NK-92 treated with Interleukin-12 subunit alpha and Interleukin-12 subunit beta, amount 100 ng/mL, for 24 hours (cell line): Measurements from ENCODE around the gene GABRG3.

Experiments used
- DNase-seq: peaks from one replicate; lab custom pipeline; 2025; lab: John Stamatoyannopoulos, UW

Gene GABRG3

GRCh38 chr15:27248251-27248650, 277.3 kb downstream of the GABRG3 start:
- no peak for DNase-seq

- no peak for DNase-seq
Measured at GRCh38 chr15:27249046-27249759, 278.2 kb downstream of the GABRG3 start.

- DNase-seq = no peak
Measured at GRCh38 chr15:27249760-27250109, 278.8 kb downstream of the GABRG3 start.

GRCh38 chr15:27250223-27250622, 279.2 kb downstream of the GABRG3 start:
- DNase-seq = no peak

- DNase-seq = no peak
Measured at GRCh38 chr15:27254055-27254454, 283.1 kb downstream of the GABRG3 start.

GRCh38 chr15:27254801-27255200, 283.8 kb downstream of the GABRG3 start:
- DNase-seq = no peak

GRCh38 chr15:27256446-27256845, 285.5 kb downstream of the GABRG3 start:
- no peak for DNase-seq

- no peak for DNase-seq
Measured at GRCh38 chr15:27258287-27258686, 287.3 kb downstream of the GABRG3 start.

GRCh38 chr15:27260523-27260922, 289.5 kb downstream of the GABRG3 start:
- no peak for DNase-seq

- DNase-seq = no peak
Measured at GRCh38 chr15:27268923-27269322, 297.9 kb downstream of the GABRG3 start.

- no peak for DNase-seq
Measured at GRCh38 chr15:27271258-27271657, 300.3 kb downstream of the GABRG3 start.

GRCh38 chr15:27272427-27272826, 301.4 kb downstream of the GABRG3 start:
- no peak for DNase-seq

- DNase-seq = no peak
Measured at GRCh38 chr15:27273506-27273905, 302.5 kb downstream of the GABRG3 start.

GRCh38 chr15:27278761-27279160, 307.8 kb downstream of the GABRG3 start:
- no peak for DNase-seq

GRCh38 chr15:27292641-27293040, 321.7 kb downstream of the GABRG3 start:
- no peak for DNase-seq

GRCh38 chr15:27293607-27294006, 322.6 kb downstream of the GABRG3 start:
- DNase-seq = no peak

GRCh38 chr15:27317736-27318135, 346.8 kb downstream of the GABRG3 start:
- no peak for DNase-seq

- DNase-seq = no peak
Measured at GRCh38 chr15:27323801-27324200, 352.8 kb downstream of the GABRG3 start.

- DNase-seq = no peak
Measured at GRCh38 chr15:27324886-27325615, 354.1 kb downstream of the GABRG3 start.

- no peak for DNase-seq
Measured at GRCh38 chr15:27327467-27328025, 356.6 kb downstream of the GABRG3 start.

- DNase-seq = no peak
Measured at GRCh38 chr15:27328186-27328585, 357.2 kb downstream of the GABRG3 start.

- DNase-seq = no peak
Measured at GRCh38 chr15:27328608-27329007, 357.6 kb downstream of the GABRG3 start.

GRCh38 chr15:27330326-27330725, 359.3 kb downstream of the GABRG3 start:
- no peak for DNase-seq
